Endometrial microvascular endothelial cells (primary cell): ENCODE measurements around the gene SEC22C. TPM values are rescaled to one million over a fixed set of nuclear protein-coding genes. Genes with fewer than 3 reads are reported as not detected.

ENCODE experiments used
- in situ Hi-C: cut with HindIII; loops from 2 replicates; pipeline ENCODE4 v1.10.0; 2017; ENCODE audit warnings: low sequenced_read_pairs, low pct_unique_long_range_greater_than_20kb; ENCODE audit errors: inconsistent ontology term
- total RNA-seq: library from RNA; depleted of rRNA; stranded (reverse); fragments of >200 nt; gene quantifications from one replicate; pipeline ENCODE4 v1.2.3, GENCODE V29; 2015; ENCODE audit errors: inconsistent ontology term

Gene SEC22C
- total RNA-seq, 1 donor from 2014 or later = 123 TPM

GRCh38 chr3:42503251-42503924, 78.4 kb downstream of the SEC22C start:
- in situ Hi-C loops = no loop called here

- in situ Hi-C loops = no loop called here
Observed at GRCh38 chr3:42502429-42503250, 79.1 kb downstream of the SEC22C start, which contains the start of gene VIPR1. VIPR1 (plus strand) TSS chr3:42502643; CDS start chr3:42502736, 93 bp downstream.

GRCh38 chr3:42501681-42502428, 79.9 kb downstream of the SEC22C start:
- in situ Hi-C loops = no loop called here

GRCh38 chr3:42501321-42501680, 80.5 kb downstream of the SEC22C start:
- in situ Hi-C loops = no loop called here

- in situ Hi-C loops = no loop called here
Observed at GRCh38 chr3:42500909-42501308, 80.9 kb downstream of the SEC22C start.

GRCh38 chr3:42500091-42500490, 81.7 kb downstream of the SEC22C start:
- in situ Hi-C loops = no loop called here

- in situ Hi-C loops = no loop called here
Observed at GRCh38 chr3:42499478-42499871, 82.3 kb downstream of the SEC22C start.

GRCh38 chr3:42498791-42499477, 82.8 kb downstream of the SEC22C start:
- in situ Hi-C loops = no loop called here

GRCh38 chr3:42498034-42498433, 83.7 kb downstream of the SEC22C start:
- in situ Hi-C loops = no loop called here

Other genes starting within 250 kb of the SEC22C start
- not detected for gene LYZL4, start 171.4 kb downstream of the SEC22C start, total RNA-seq
- not detected for gene VIPR1, start 79.3 kb downstream of the SEC22C start, total RNA-seq
- gene SS18L2, start 8.9 kb upstream of the SEC22C start, total RNA-seq = 24.6 TPM
- 29.2 TPM for gene NKTR, start 18.7 kb upstream of the SEC22C start, total RNA-seq
- gene ZBTB47, start 71.7 kb upstream of the SEC22C start, total RNA-seq = 10.9 TPM
- not detected for gene KLHL40, start 103.6 kb upstream of the SEC22C start, total RNA-seq
- not detected for gene HHATL, start 120.8 kb upstream of the SEC22C start, total RNA-seq
- not detected for gene CCDC13, start 191.3 kb upstream of the SEC22C start, total RNA-seq
- gene HIGD1A, start 222.5 kb upstream of the SEC22C start, total RNA-seq = 205 TPM
- not detected for gene ACKR2, start 227.5 kb upstream of the SEC22C start, total RNA-seq